GM21529 (cell line): Measurements from ENCODE around the gene MAX.
"Not testable (repeated sequence)": the region's sequence is repeated elsewhere in the genome, so short reads cannot be mapped to it uniquely, and the experiment has no call there.

Experiments
- ATAC-seq: cut with Tn5 transposase; IDR thresholded peaks from one replicate; pipeline ENCODE4 v1.9.1; 2021; ENCODE audit not compliant: unreplicated experiment

Gene MAX

GRCh38 chr14:65040666-65041433 is 61.5 kb downstream of the MAX start:
- no peak for ATAC-seq

DNA sequence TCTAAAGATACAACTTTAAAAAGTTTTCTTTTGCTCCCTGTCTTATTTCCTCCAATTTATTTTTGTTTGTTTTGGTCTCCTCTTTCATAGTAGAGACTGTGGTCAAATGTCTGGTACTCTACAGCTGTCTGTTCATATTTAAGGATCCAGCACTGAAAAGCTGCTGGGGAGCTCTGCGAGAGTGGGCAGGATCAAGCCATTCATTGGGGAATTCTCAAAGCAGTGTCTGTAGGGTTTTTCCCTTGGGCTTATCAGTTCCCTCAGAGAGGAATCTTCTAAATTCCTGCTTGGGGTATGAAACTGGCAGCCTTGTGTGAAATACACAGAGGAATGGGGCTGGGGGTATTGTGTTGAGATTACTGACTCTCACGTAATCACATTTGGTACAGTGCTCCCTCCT is 63.4 kb downstream of the MAX start:
- no peak for ATAC-seq

GRCh38 chr14:65035049-65035448 is 67.3 kb downstream of the MAX start:
- no peak for ATAC-seq

DNA sequence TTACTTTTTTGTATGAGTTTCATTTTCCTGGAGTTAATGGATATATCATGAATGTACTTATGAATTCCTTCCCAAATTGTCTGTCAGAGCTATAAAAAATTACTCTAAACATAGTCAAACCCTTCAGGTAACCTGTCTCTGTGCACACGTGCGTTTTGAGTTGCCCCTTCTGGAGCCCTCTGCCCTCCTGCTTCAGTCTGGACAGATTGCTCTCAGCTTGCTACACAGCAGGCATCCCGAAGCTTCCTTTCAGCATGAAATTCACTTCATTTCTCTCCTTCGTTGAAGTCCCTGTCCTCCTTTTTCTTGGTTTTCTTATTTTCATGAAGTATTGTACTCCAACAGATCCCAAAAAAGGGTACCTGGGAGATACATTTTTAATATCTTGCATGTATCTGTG is 68.3 kb downstream of the MAX start:
- ATAC-seq = no peak

DNA sequence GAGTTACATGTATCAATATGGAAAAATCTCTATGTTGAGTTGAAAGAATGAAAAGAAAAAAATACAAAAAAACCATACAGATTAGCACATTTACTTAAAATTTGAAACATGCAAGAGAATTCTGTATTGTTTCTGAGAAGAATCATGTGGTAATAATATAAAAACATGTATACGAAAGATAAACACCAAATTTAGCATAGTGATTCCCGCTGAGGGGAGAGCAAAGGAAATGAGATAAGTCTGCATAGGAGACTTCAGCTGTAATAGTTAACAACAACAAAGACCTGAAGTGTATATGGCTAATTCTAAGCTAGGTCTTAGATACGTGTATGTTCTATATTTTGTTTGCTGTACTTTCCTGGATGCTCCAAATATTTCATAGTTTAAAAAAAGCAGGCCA is 69.1 kb downstream of the MAX start:
- no peak for ATAC-seq

DNA sequence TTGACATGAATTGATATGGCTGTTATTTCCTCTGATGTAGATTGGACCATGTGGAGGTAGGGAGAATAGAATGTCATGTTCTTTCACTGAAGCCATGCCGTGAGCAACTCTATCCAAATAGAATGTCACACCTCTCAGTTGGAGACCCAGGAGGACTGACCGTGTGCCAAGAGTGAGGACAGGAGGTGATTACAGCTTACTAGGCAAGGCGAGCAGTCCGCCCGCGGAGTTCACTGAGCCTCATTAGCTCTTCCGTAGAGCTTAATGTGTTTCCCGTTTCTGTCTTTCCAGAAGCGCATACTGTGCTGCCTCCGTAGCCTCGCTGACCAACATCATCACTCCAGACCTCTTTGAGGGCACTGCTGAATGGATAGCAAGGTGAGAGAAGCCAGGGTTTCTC is 70.0 kb downstream of the MAX start:
- ATAC-seq = no peak

GRCh38 chr14:65031321-65031720 is 71.0 kb downstream of the MAX start:
- ATAC-seq = not testable (repeated sequence)

DNA sequence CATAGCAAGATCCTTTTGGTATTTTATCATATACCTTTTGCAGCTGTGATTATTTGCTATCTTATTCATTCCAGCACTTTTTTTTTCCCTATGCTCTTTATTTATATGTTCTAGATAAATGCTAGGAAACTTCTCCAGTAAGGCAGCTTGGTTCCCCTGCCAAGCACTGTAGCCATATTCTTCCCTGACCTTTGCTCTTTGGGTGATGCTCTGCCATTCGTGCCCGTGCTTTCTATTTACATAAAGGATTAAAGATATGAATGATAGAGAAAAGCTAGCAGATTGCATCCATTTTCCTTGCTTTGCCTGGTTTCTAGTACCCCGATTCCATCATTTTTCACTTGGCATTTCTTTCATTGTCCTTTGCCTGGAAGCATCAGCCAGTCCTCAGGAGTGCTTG is 73.4 kb downstream of the MAX start:
- no peak for ATAC-seq

- no peak for ATAC-seq
These were observed 75.1 kb downstream of the MAX start for GRCh38 chr14:65027127-65027799.

- ATAC-seq = no peak
These were observed 75.8 kb downstream of the MAX start for GRCh38 chr14:65026526-65026925.

- ATAC-seq = no peak
These were observed 76.5 kb downstream of the MAX start for GRCh38 chr14:65025818-65026217.
